IMR-90 (cell line): Measurements from ENCODE around the gene GALNT16. TPM values are rescaled to one million over a fixed set of nuclear protein-coding genes. Genes with fewer than 3 reads are reported as not detected.

Experiments used
- ATAC-seq: fragments of 200-7000 bp; cut with Tn5 transposase; 2 replicates; pipeline ENCODE4 v1.9.1; 2020; ENCODE audit warnings: low read depth, mild to moderate bottlenecking, moderate library complexity
- BruUV-seq: library from RNA; stranded (reverse); fragments of 400-500 nt; replicated peaks from 2 replicates; lab custom pipeline; 2021; lab: Mats Ljungman, UMichigan
- CTCF ChIA-PET: fragments of 300-600 bp; formaldehyde crosslinking; extraction: SDS; loops from one replicate; lab custom pipeline; 2021; ENCODE audit warnings: antibody characterized with exemption; lab: Yijun Ruan, JAX
- POLR2A ChIA-PET: fragments of 300-600 bp; sonication (Branson Sonifier 250); formaldehyde crosslinking; loops from one replicate; lab custom pipeline; 2022; ENCODE audit warnings: antibody characterized with exemption; ENCODE audit not compliant: unreplicated experiment; lab: Charles Lee
- DNase-seq: peaks from one replicate; pipeline ENCODE4 v3.0.0; 2013
- H2AFZ ChIP-seq: replicated peaks from 2 replicates; pipeline ENCODE3; 2013; ENCODE audit warnings: low read length, mild to moderate bottlenecking; ENCODE audit not compliant: poor library complexity
- H2AK5ac ChIP-seq: 2 replicates; pipeline ENCODE4 v1.6.1; 2013; ENCODE audit warnings: low read depth, low read length, inconsistent platforms
- H2AK9ac ChIP-seq: replicated peaks from 2 replicates; pipeline ENCODE3; 2013; ENCODE audit warnings: mild to moderate bottlenecking, low read depth, low read length, moderate library complexity; ENCODE audit not compliant: poor library complexity
- H2BK120ac ChIP-seq: 2 replicates; pipeline ENCODE4 v1.6.1; 2013; ENCODE audit warnings: low read depth, low read length, inconsistent platforms
- H2BK15ac ChIP-seq: 3 replicates; pipeline ENCODE4 v1.6.1; 2013; ENCODE audit warnings: low read depth, low read length, inconsistent platforms
- H2BK20ac ChIP-seq: 2 replicates; pipeline ENCODE4 v1.6.1; 2013; ENCODE audit warnings: low read depth, mild to moderate bottlenecking, inconsistent platforms, low read length, moderate library complexity
- H2BK5ac ChIP-seq: 2 replicates; pipeline ENCODE4 v1.6.1; 2013; ENCODE audit warnings: mild to moderate bottlenecking, low read depth, low read length, inconsistent platforms; ENCODE audit not compliant: poor library complexity, severe bottlenecking
- H3K14ac ChIP-seq: replicated peaks from 2 replicates; pipeline ENCODE4 v1.6.1; 2013; ENCODE audit warnings: low read depth, low read length, inconsistent platforms
- H3K18ac ChIP-seq: 2 replicates; pipeline ENCODE4 v1.6.1; 2013; ENCODE audit warnings: low read depth, low read length, control low read depth
- H3K23ac ChIP-seq: 2 replicates; pipeline ENCODE4 v1.6.1; 2013; ENCODE audit warnings: low read depth, low read length, inconsistent platforms
- H3K27ac ChIP-seq: 2 replicates; pipeline ENCODE4 v1.5.1; 2013; ENCODE audit warnings: mild to moderate bottlenecking, control low read depth, low read length; ENCODE audit not compliant: insufficient read depth
- H3K27me3 ChIP-seq: 2 replicates; pipeline ENCODE4 v1.6.1; 2013; ENCODE audit warnings: low read length; ENCODE audit not compliant: control insufficient read depth, insufficient read depth
- H3K36me3 ChIP-seq: 2 replicates; pipeline ENCODE4 v1.6.1; 2013; ENCODE audit warnings: low read length, mixed read lengths; ENCODE audit not compliant: control insufficient read depth, insufficient read depth
- H3K4ac ChIP-seq: 2 replicates; pipeline ENCODE4 v1.6.1; 2013; ENCODE audit warnings: low read depth, low read length, inconsistent platforms
- H3K4me1 ChIP-seq: 2 replicates; pipeline ENCODE4 v1.6.1; 2013; ENCODE audit warnings: low read length, mixed read lengths; ENCODE audit not compliant: control insufficient read depth, insufficient read depth
- H3K4me2 ChIP-seq: 2 replicates; pipeline ENCODE4 v1.6.1; 2013; ENCODE audit warnings: low read depth, mild to moderate bottlenecking, control low read depth, low read length, moderate library complexity
- H3K4me3 ChIP-seq: 2 replicates; pipeline ENCODE4 v1.5.1; 2013; ENCODE audit warnings: low read depth, mild to moderate bottlenecking, control low read depth, low read length, moderate library complexity; ENCODE audit not compliant: insufficient read depth
- H3K56ac ChIP-seq: 2 replicates; pipeline ENCODE4 v1.6.1; 2013; ENCODE audit warnings: low read length, inconsistent platforms; ENCODE audit not compliant: insufficient read depth; ENCODE audit errors: extremely low read depth
- H3K79me1 ChIP-seq, 2 experiments: 2 replicates each; pipeline ENCODE4 v1.6.1; 2013; ENCODE audit warnings: low read length in 2 of 2, inconsistent platforms in 1 of 2, low read depth in 1 of 2
- H3K9ac ChIP-seq: 2 replicates; pipeline ENCODE4 v1.6.1; 2013; ENCODE audit warnings: low read depth, low read length, control low read depth
- H3K9me1 ChIP-seq: 2 replicates; pipeline ENCODE4 v1.6.1; 2013; ENCODE audit warnings: low read length, inconsistent platforms; ENCODE audit not compliant: insufficient read depth
- H3K9me3 ChIP-seq: 2 replicates; pipeline ENCODE4 v1.6.1; 2013; ENCODE audit warnings: low read length; ENCODE audit not compliant: control insufficient read depth, insufficient read depth
- H4K20me1 ChIP-seq: 2 replicates; pipeline ENCODE4 v1.6.1; 2013; ENCODE audit warnings: low read length, inconsistent platforms; ENCODE audit not compliant: insufficient read depth
- H4K5ac ChIP-seq: 2 replicates; pipeline ENCODE4 v1.6.1; 2013; ENCODE audit warnings: mild to moderate bottlenecking, low read depth, low read length, control low read depth
- H4K8ac ChIP-seq, 2 experiments: 2 replicates each; pipeline ENCODE4 v1.6.1; 2013; ENCODE audit warnings: low read depth in 2 of 2, low read length in 2 of 2, control low read depth in 1 of 2, inconsistent platforms in 1 of 2
- H4K91ac ChIP-seq: 2 replicates; pipeline ENCODE4 v1.6.1; 2013; ENCODE audit warnings: low read depth, low read length, inconsistent platforms; ENCODE audit not compliant: insufficient read depth
- BHLHE40 ChIP-seq: fragments of 150-350 bp; IDR thresholded peaks from 2 replicates; pipeline ENCODE4 v1.6.1; 2016; ENCODE audit warnings: mild to moderate bottlenecking, low read depth, low read length
- ELK1 ChIP-seq: fragments of 150-350 bp; IDR thresholded peaks from 2 replicates; pipeline ENCODE4 v1.6.1; 2016; ENCODE audit warnings: low read depth, mild to moderate bottlenecking, low read length, moderate library complexity, borderline replicate concordance
- WGBS, 2 experiments: methylation state at CpG; one replicate each; pipeline versions ENCODE4 v1.1.5 to v1.1.7; 2013; ENCODE audit warnings: missing lambda C conversion rate in 2 of 2; ENCODE audit not compliant: insufficient read length in 1 of 2; ENCODE audit errors: extremely low coverage in 2 of 2; 5-methylcytosine and 5-hydroxymethylcytosine counted together
- dilution Hi-C: fragments of 300-500 bp; cut with HindIII; formaldehyde crosslinking; loops from one replicate; pipeline ENCODE4 v1.14.3; 2018; ENCODE audit warnings: low sequenced_read_pairs; ENCODE audit not compliant: unreplicated experiment
- in situ Hi-C: fragments of 300-500 bp; cut with MboI; formaldehyde crosslinking; loops from 3 replicates; pipeline ENCODE4 v1.14.3; 2019; ENCODE audit warnings: low sequenced_read_pairs, inconsistent platforms, mixed read lengths
- intact Hi-C: fragments of 100-400 bp; cut with micrococcal nuclease; formaldehyde crosslinking; loops from 2 replicates; pipeline ENCODE4 v1.10.0; 2022
- polyA plus RNA-seq, 3 experiments: library from polyadenylated mRNA; depleted of rRNA; stranded (reverse); fragments of >200 nt; gene quantifications; 2 replicates each; pipeline ENCODE4 v1.2.3, GENCODE V29; 2012; ENCODE audit warnings: low replicate concordance in 1 of 3
- total RNA-seq: library from RNA; depleted of rRNA; stranded (reverse); fragments of >200 nt; gene quantifications from 2 replicates; pipeline ENCODE4 v1.2.3, GENCODE V29; 2012

The GALNT16 gene
- total and polyA plus RNA-seq, 2 of the 4 experiments (the other 2 are of a cell fraction): 0.36 to 1.5 TPM

DNA sequence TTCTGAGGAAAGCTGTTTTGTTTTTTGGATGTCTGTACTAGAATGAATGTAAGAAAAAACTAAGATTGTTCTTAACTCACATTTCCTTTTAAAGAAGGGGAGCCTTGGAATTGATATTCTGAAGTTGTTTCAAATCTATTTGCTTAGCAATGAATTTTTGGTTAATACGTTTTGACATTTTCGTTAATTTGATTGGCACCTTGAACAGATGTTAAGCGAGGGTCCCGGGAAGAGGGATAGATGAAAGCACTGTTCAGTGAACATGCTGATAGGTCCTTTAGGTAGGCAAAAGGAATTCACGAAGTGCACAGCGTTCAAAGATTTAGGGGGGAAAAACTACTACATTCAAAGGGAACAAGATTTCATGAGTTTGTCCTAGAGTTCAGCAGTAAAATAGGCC, 140.2 kb downstream of the GALNT16 start:
- ChIA-PET CTCF (no interaction called here), POLR2A (no interaction called here)
- DNase-seq: no peak
- H3K4me2 ChIP-seq: peak overlapping the region; percentile 86
- H2BK20ac ChIP-seq: no peak overlapping the region
- H3K14ac ChIP-seq: no peak overlapping the region
- dilution Hi-C loops: no loop called here
- H3K9ac ChIP-seq: no peak overlapping the region
- H3K4me3 ChIP-seq: peak overlapping the region; percentile 57
- H4K20me1 ChIP-seq: peaks cover 29% of the 10 kb centered on the region
- peaks cover 26 to 66% of the 10 kb centered on the region in 2 experiments for H3K79me1 ChIP-seq
- H4K91ac ChIP-seq: no peak overlapping the region
- no peak overlapping the region for H2AK5ac ChIP-seq
- ATAC-seq: no peak
- TF ChIP-seq BHLHE40 (no peak), ELK1 (no peak)
- H2BK5ac ChIP-seq: no peak overlapping the region
- peaks cover 2% of the 10 kb centered on the region; the same call in 1 of the 2 replicates for H3K36me3 ChIP-seq
- intact Hi-C loops: no loop called here
- no peak overlapping the region for H2AFZ ChIP-seq
- no peak overlapping the region for H4K5ac ChIP-seq
- H3K23ac ChIP-seq: no peak overlapping the region
- no peak overlapping the region for H3K56ac ChIP-seq
- no peaks in the 10 kb centered on the region for H3K27me3 ChIP-seq
- H3K9me1 ChIP-seq: peaks cover 9% of the 10 kb centered on the region
- 65% methylated on average over 2 of the region's 6 CpGs; no CpG with 5 or more reads in 1 of the 2 experiments for WGBS, 2 experiments
- no peak overlapping the region for H2AK9ac ChIP-seq
- H2BK15ac ChIP-seq: no peak overlapping the region
- no peak overlapping the region for H3K27ac ChIP-seq
- H3K18ac ChIP-seq: no peak overlapping the region
- BruUV-seq: no TSS peak
- in situ Hi-C loops: no loop called here
- H3K4ac ChIP-seq: no peak overlapping the region
- H3K4me1 ChIP-seq: peaks cover 1% of the 10 kb centered on the region; the same call in 1 of the 2 replicates
- no peak overlapping the region for H2BK120ac ChIP-seq
- no peaks in the 10 kb centered on the region for H3K9me3 ChIP-seq
- no peak overlapping the region for H4K8ac ChIP-seq
